ENCODE results near the gene THAP8. TPM values are rescaled to one million over a fixed set of nuclear protein-coding genes. Genes with fewer than 3 reads are reported as not detected.
A peak's percentile ranks its signal among the peaks of the same experiment; 100 is the strongest.

THAP8 gene
- total and polyA plus RNA-seq, 2 of the 13 experiments (the other 11 are each of a cell fraction or from before 2014, with no cell fraction given) = 1.7 to 3.7 TPM

- TF ChIP-seq, protein P1, sequence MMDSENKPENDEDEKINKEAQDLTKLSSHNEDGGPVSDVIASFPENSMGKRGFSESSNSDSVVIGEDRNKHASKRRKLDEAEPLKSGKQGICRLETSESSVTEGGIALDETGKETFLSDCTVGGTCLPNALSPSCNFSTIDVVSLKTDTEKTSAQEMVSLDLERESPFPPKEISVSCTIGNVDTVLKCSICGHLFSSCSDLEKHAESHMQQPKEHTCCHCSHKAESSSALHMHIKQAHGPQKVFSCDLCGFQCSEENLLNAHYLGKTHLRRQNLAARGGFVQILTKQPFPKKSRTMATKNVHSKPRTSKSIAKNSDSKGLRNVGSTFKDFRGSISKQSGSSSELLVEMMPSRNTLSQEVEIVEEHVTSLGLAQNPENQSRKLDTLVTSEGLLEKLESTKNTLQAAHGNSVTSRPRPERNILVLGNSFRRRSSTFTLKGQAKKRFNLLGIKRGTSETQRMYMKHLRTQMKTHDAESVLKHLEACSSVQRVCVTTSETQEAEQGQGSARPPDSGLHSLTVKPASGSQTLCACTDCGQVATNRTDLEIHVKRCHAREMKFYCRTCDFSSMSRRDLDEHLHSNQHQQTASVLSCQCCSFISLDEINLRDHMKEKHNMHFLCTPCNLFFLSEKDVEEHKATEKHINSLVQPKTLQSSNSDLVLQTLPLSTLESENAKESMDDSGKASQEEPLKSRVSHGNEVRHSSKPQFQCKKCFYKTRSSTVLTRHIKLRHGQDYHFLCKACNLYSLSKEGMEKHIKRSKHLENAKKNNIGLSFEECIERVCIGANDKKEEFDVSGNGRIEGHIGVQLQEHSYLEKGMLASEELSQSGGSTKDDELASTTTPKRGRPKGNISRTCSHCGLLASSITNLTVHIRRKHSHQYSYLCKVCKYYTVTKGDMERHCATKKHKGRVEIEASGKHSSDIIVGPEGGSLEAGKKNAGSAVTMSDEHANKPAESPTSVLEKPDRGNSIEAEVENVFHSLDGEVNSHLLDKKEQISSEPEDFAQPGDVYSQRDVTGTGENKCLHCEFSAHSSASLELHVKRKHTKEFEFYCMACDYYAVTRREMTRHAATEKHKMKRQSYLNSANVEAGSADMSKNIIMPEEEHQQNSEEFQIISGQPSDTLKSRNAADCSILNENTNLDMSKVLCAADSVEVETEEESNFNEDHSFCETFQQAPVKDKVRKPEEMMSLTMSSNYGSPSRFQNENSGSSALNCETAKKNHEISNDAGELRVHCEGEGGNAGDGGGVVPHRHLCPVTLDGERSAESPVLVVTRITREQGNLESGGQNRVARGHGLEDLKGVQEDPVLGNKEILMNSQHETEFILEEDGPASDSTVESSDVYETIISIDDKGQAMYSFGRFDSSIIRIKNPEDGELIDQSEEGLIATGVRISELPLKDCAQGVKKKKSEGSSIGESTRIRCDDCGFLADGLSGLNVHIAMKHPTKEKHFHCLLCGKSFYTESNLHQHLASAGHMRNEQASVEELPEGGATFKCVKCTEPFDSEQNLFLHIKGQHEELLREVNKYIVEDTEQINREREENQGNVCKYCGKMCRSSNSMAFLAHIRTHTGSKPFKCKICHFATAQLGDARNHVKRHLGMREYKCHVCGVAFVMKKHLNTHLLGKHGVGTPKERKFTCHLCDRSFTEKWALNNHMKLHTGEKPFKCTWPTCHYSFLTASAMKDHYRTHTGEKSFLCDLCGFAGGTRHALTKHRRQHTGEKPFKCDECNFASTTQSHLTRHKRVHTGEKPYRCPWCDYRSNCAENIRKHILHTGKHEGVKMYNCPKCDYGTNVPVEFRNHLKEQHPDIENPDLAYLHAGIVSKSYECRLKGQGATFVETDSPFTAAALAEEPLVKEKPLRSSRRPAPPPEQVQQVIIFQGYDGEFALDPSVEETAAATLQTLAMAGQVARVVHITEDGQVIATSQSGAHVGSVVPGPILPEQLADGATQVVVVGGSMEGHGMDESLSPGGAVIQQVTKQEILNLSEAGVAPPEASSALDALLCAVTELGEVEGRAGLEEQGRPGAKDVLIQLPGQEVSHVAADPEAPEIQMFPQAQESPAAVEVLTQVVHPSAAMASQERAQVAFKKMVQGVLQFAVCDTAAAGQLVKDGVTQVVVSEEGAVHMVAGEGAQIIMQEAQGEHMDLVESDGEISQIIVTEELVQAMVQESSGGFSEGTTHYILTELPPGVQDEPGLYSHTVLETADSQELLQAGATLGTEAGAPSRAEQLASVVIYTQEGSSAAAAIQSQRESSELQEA (CRISPR knock-in tag; IDR thresholded peaks at IDR 0.05; ENCODE audit: not compliant biosample characterization) = peak; percentile 13
- TF ChIP-seq ZNF136 (CRISPR knock-in tag; IDR thresholded peaks at IDR 0.05; ENCODE audit: low read depth) = peak; percentile 87
- TF ChIP-seq, protein P2, sequence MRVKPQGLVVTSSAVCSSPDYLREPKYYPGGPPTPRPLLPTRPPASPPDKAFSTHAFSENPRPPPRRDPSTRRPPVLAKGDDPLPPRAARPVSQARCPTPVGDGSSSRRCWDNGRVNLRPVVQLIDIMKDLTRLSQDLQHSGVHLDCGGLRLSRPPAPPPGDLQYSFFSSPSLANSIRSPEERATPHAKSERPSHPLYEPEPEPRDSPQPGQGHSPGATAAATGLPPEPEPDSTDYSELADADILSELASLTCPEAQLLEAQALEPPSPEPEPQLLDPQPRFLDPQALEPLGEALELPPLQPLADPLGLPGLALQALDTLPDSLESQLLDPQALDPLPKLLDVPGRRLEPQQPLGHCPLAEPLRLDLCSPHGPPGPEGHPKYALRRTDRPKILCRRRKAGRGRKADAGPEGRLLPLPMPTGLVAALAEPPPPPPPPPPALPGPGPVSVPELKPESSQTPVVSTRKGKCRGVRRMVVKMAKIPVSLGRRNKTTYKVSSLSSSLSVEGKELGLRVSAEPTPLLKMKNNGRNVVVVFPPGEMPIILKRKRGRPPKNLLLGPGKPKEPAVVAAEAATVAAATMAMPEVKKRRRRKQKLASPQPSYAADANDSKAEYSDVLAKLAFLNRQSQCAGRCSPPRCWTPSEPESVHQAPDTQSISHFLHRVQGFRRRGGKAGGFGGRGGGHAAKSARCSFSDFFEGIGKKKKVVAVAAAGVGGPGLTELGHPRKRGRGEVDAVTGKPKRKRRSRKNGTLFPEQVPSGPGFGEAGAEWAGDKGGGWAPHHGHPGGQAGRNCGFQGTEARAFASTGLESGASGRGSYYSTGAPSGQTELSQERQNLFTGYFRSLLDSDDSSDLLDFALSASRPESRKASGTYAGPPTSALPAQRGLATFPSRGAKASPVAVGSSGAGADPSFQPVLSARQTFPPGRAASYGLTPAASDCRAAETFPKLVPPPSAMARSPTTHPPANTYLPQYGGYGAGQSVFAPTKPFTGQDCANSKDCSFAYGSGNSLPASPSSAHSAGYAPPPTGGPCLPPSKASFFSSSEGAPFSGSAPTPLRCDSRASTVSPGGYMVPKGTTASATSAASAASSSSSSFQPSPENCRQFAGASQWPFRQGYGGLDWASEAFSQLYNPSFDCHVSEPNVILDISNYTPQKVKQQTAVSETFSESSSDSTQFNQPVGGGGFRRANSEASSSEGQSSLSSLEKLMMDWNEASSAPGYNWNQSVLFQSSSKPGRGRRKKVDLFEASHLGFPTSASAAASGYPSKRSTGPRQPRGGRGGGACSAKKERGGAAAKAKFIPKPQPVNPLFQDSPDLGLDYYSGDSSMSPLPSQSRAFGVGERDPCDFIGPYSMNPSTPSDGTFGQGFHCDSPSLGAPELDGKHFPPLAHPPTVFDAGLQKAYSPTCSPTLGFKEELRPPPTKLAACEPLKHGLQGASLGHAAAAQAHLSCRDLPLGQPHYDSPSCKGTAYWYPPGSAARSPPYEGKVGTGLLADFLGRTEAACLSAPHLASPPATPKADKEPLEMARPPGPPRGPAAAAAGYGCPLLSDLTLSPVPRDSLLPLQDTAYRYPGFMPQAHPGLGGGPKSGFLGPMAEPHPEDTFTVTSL (CRISPR knock-in tag; IDR thresholded peaks at IDR 0.05; ENCODE audit: borderline replicate concordance) = no peak
- TF ChIP-seq, protein P3, sequence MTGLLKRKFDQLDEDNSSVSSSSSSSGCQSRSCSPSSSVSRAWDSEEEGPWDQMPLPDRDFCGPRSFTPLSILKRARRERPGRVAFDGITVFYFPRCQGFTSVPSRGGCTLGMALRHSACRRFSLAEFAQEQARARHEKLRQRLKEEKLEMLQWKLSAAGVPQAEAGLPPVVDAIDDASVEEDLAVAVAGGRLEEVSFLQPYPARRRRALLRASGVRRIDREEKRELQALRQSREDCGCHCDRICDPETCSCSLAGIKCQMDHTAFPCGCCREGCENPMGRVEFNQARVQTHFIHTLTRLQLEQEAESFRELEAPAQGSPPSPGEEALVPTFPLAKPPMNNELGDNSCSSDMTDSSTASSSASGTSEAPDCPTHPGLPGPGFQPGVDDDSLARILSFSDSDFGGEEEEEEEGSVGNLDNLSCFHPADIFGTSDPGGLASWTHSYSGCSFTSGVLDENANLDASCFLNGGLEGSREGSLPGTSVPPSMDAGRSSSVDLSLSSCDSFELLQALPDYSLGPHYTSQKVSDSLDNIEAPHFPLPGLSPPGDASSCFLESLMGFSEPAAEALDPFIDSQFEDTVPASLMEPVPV (CRISPR knock-in tag; IDR thresholded peaks at IDR 0.05) = peak; percentile 23; the same call in 1 of the 2 replicates
- peak; percentile 82 for TF ChIP-seq SMAD3 (CRISPR knock-in tag; IDR thresholded peaks at IDR 0.05)
- peak; percentile 87 for TF ChIP-seq TAF1 (CRISPR knock-in tag; IDR thresholded peaks at IDR 0.05)
- TF ChIP-seq MIER3 (CRISPR knock-in tag; IDR thresholded peaks at IDR 0.05; ENCODE audit: borderline replicate concordance) = peak; percentile 69; the same call in 1 of the 2 replicates
- TF ChIP-seq CHD4 (IDR thresholded peaks at IDR 0.05; ENCODE audit: borderline replicate concordance, low read length) = peak; percentile 8; the same call in 1 of the 2 replicates
- TF ChIP-seq RBFOX2 (IDR thresholded peaks at IDR 0.05; ENCODE audit: low read depth, low read length) = peak; percentile 89
- peak; percentile 83 for TF ChIP-seq PHF8 (CRISPR knock-in tag; IDR thresholded peaks at IDR 0.05)
- TF ChIP-seq ZSCAN9 (CRISPR knock-in tag; IDR thresholded peaks at IDR 0.05; ENCODE audit: borderline replicate concordance) = no peak; the same call in 1 of the 2 replicates
- peak; percentile 70; the same call in 1 of the 2 replicates for TF ChIP-seq ZNF331 (CRISPR knock-in tag; IDR thresholded peaks at IDR 0.05)
- peak; percentile 53; the same call in 1 of the 2 replicates for TF ChIP-seq KMT2B (CRISPR knock-in tag; IDR thresholded peaks at IDR 0.05)
- TF ChIP-seq ZNF781 (CRISPR knock-in tag; IDR thresholded peaks at IDR 0.05; ENCODE audit: borderline replicate concordance, not compliant biosample characterization) = peak; percentile 86
Measured at GRCh38 chr19:36054119-36054732, at the start of gene THAP8 (continued).
